H1 (cell line): ENCODE results near the gene C1orf50. TPM values are rescaled to one million over a fixed set of nuclear protein-coding genes. Genes with fewer than 3 reads are reported as not detected.

Experiments
- CTCF ChIA-PET: fragments of 300-600 bp; sonication (Branson Sonifier 250); formaldehyde crosslinking; loops from one replicate; lab custom pipeline; 2021; ENCODE audit not compliant: partially characterized antibody; lab: Charles Lee
- POLR2A ChIA-PET: fragments of 300-600 bp; sonication (Branson Sonifier 250); formaldehyde crosslinking; loops from one replicate; lab custom pipeline; 2021; ENCODE audit warnings: inconsistent platforms; ENCODE audit not compliant: partially characterized antibody; lab: Charles Lee
- DNase-seq, 2 experiments: peaks; one replicate each; pipeline versions ENCODE4 v3.0.0 to v3.0.0-alpha.2; 2010 to 2022; ENCODE audit warnings: low spot score in 2 of 2, low read depth in 1 of 2, mixed read lengths in 1 of 2
- FAIRE-seq: peaks from 2 replicates; lab custom pipeline; 2011; peaks lifted over from hg19 to GRCh38; lab: Jason Lieb, UNC
- H2AFZ ChIP-seq: 2 replicates; pipeline ENCODE4 v1.8.1; 2012; ENCODE audit warnings: low read length, inconsistent platforms
- H2AK5ac ChIP-seq: 2 replicates; pipeline ENCODE4 v1.6.1; 2013; ENCODE audit warnings: low read depth, low read length
- H2BK120ac ChIP-seq: replicated peaks from 2 replicates; pipeline ENCODE3; 2013; ENCODE audit warnings: low read depth, low read length, inconsistent platforms
- H2BK12ac ChIP-seq: 2 replicates; pipeline ENCODE4 v1.6.1; 2013; ENCODE audit warnings: low read depth, low read length
- H2BK15ac ChIP-seq: 2 replicates; pipeline ENCODE4 v1.6.1; 2013; ENCODE audit warnings: low read length
- H2BK20ac ChIP-seq: 2 replicates; pipeline ENCODE4 v1.6.1; 2013; ENCODE audit warnings: low read length
- H2BK5ac ChIP-seq: 2 replicates; pipeline ENCODE4 v1.6.1; 2013; ENCODE audit warnings: low read depth, low read length
- H3K14ac ChIP-seq: 2 replicates; pipeline ENCODE4 v1.6.1; 2013; ENCODE audit warnings: inconsistent platforms; ENCODE audit not compliant: insufficient read length
- H3K18ac ChIP-seq: 2 replicates; pipeline ENCODE4 v1.6.1; 2013; ENCODE audit warnings: low read length; ENCODE audit errors: extremely low read depth
- H3K23ac ChIP-seq: 2 replicates; pipeline ENCODE4 v1.6.1; 2013; ENCODE audit warnings: inconsistent platforms; ENCODE audit not compliant: insufficient read length
- H3K23me2 ChIP-seq: 2 replicates; pipeline ENCODE4 v1.6.1; 2013; ENCODE audit warnings: low read depth, low read length
- H3K27ac ChIP-seq: 2 replicates; pipeline ENCODE4 v1.6.1; 2011; ENCODE audit warnings: low read depth, low read length, inconsistent platforms
- H3K27me3 ChIP-seq, 4 experiments: replicated peaks in 1 of 4; 1 replicate in 1 of 4; 2 replicates in 3 of 4; pipeline versions ENCODE4 v1.6.1 to v1.8.1; 2011 to 2013; ENCODE audit warnings: low read length in 3 of 4, mild to moderate bottlenecking in 3 of 4, inconsistent platforms in 2 of 4, mixed read lengths in 2 of 4, moderate library complexity in 1 of 4; ENCODE audit not compliant: control insufficient read depth in 3 of 4, insufficient read depth in 3 of 4; ENCODE audit errors: extremely low read depth in 1 of 4
- H3K36me3 ChIP-seq, 4 experiments: 2 replicates each; pipeline versions ENCODE4 v1.6.1 to v1.8.1; 2011 to 2013; ENCODE audit warnings: mild to moderate bottlenecking in 4 of 4, low read length in 3 of 4, moderate library complexity in 2 of 4, control low read depth in 1 of 4, inconsistent platforms in 1 of 4; ENCODE audit not compliant: insufficient read depth in 4 of 4, control insufficient read depth in 2 of 4
- H3K4ac ChIP-seq: replicated peaks from 2 replicates; pipeline ENCODE3; 2013; ENCODE audit warnings: low read length, low read depth, mixed read lengths, inconsistent platforms; ENCODE audit not compliant: insufficient read length
- H3K4me1 ChIP-seq, 4 experiments: replicated peaks in 1 of 4; 1 replicate in 1 of 4; 2 replicates in 3 of 4; pipeline versions ENCODE4 v1.6.1 to v1.8.1; 2011 to 2013; ENCODE audit warnings: low read length in 3 of 4, inconsistent platforms in 2 of 4, mixed read lengths in 1 of 4; ENCODE audit not compliant: insufficient read depth in 4 of 4, control insufficient read depth in 3 of 4
- H3K4me2 ChIP-seq, 2 experiments: 2 replicates each; pipeline versions ENCODE4 v1.6.1 to v1.8.1; 2011 to 2013; ENCODE audit warnings: low read depth in 2 of 2, low read length in 2 of 2, control low read depth in 1 of 2, inconsistent platforms in 1 of 2, mild to moderate bottlenecking in 1 of 2; ENCODE audit not compliant: insufficient read depth in 1 of 2
- H3K4me3 ChIP-seq, 4 experiments: fragments of 200-600, 300-600 bp in 1 of 4; sonication (generic), shearing (Covaris generic), sonication (Bioruptor Twin) in 1 of 4; 2 replicates each; pipeline versions ENCODE4 v1.5.1 to v1.8.1; 2011 to 2016; ENCODE audit warnings: low read length in 4 of 4, low read depth in 3 of 4, control low read depth in 2 of 4, inconsistent platforms in 2 of 4, mild to moderate bottlenecking in 2 of 4, mixed read lengths in 1 of 4, moderate library complexity in 1 of 4; ENCODE audit not compliant: insufficient read depth in 2 of 4; ENCODE audit errors: extremely low read depth in 1 of 4
- H3K56ac ChIP-seq: replicated peaks from 2 replicates; pipeline ENCODE3; 2013; ENCODE audit warnings: low read depth, mild to moderate bottlenecking, mixed read lengths, low read length, inconsistent platforms; ENCODE audit not compliant: insufficient read length
- H3K79me1 ChIP-seq: 2 replicates; pipeline ENCODE4 v1.6.1; 2013; ENCODE audit warnings: low read depth, low read length, control low read depth
- H3K79me2 ChIP-seq, 2 experiments: 2 replicates each; pipeline versions ENCODE4 v1.6.1 to v1.8.1; 2012 to 2013; ENCODE audit warnings: low read length in 2 of 2, mild to moderate bottlenecking in 2 of 2, inconsistent platforms in 1 of 2; ENCODE audit not compliant: insufficient read depth in 2 of 2, control insufficient read depth in 1 of 2
- H3K9ac ChIP-seq, 4 experiments: replicated peaks in 1 of 4; 1 replicate in 1 of 4; 2 replicates in 3 of 4; pipeline versions ENCODE4 v1.6.1 to v1.8.1; 2011 to 2013; ENCODE audit warnings: low read depth in 3 of 4, low read length in 3 of 4, control low read depth in 2 of 4, mild to moderate bottlenecking in 2 of 4, moderate library complexity in 2 of 4, inconsistent platforms in 1 of 4; ENCODE audit errors: extremely low read depth in 1 of 4
- H3K9me3 ChIP-seq, 2 experiments: 2 replicates each; pipeline versions ENCODE4 v1.6.1 to v1.8.1; 2012 to 2013; ENCODE audit warnings: mild to moderate bottlenecking in 2 of 2, moderate library complexity in 2 of 2, control low read depth in 1 of 2, inconsistent platforms in 1 of 2, low read depth in 1 of 2, low read length in 1 of 2, mixed read lengths in 1 of 2; ENCODE audit not compliant: insufficient read depth in 2 of 2
- H4K20me1 ChIP-seq, 2 experiments: replicated peaks in 1 of 2; 2 replicates each; pipeline versions ENCODE3 to v1.8.1; 2011 to 2013; ENCODE audit warnings: inconsistent platforms in 2 of 2, low read length in 2 of 2, mild to moderate bottlenecking in 1 of 2; ENCODE audit not compliant: insufficient read depth in 2 of 2, control insufficient read depth in 1 of 2
- H4K5ac ChIP-seq: 2 replicates; pipeline ENCODE4 v1.6.1; 2013; ENCODE audit warnings: low read length, low read depth, mixed read lengths, inconsistent platforms; ENCODE audit not compliant: insufficient read length
- H4K8ac ChIP-seq: 2 replicates; pipeline ENCODE4 v1.8.0; 2013; ENCODE audit warnings: mild to moderate bottlenecking, moderate library complexity, low read length, inconsistent platforms; ENCODE audit not compliant: insufficient read depth; ENCODE audit errors: extremely low read depth
- H4K91ac ChIP-seq: replicated peaks from 2 replicates; pipeline ENCODE3; 2013; ENCODE audit warnings: low read length, mixed read lengths, inconsistent platforms; ENCODE audit not compliant: insufficient read length
- ASH2L ChIP-seq: fragments of 200-600, 300-600 bp; sonication (generic); IDR thresholded peaks from one replicate; pipeline ENCODE4 v1.7.1; 2017; ENCODE audit warnings: low read length
- CBX8 ChIP-seq: fragments of 300-800, 300-1000 bp; sonication (generic); IDR thresholded peaks from 2 replicates; pipeline ENCODE4 v1.7.1; 2016; ENCODE audit warnings: low read depth, low read length, borderline replicate concordance
- CHD1 ChIP-seq: IDR thresholded peaks from 2 replicates; pipeline ENCODE4 v1.6.1; 2012; ENCODE audit warnings: low read depth, low read length, improper control_type of control experiment
- HDAC6 ChIP-seq: IDR thresholded peaks from one replicate; pipeline ENCODE4 v1.7.1; 2012; ENCODE audit warnings: low read depth, mild to moderate bottlenecking, inconsistent platforms, low read length, moderate library complexity
- JUND ChIP-seq: IDR thresholded peaks from 2 replicates; pipeline ENCODE4 v1.6.1; 2011; ENCODE audit warnings: mild to moderate bottlenecking, improper control_type of control experiment, low read length
- PHF8 ChIP-seq: fragments of 200-600 bp; sonication (generic); conservative IDR thresholded peaks from 2 replicates; pipeline ENCODE4 v1.7.1; 2012; ENCODE audit warnings: low read depth, mild to moderate bottlenecking, inconsistent platforms, low read length, moderate library complexity
- POLR2A ChIP-seq, 2 experiments: IDR thresholded peaks; 1 replicate in 1 of 2; 2 replicates in 1 of 2; pipeline ENCODE4 v1.6.1; 2011; ENCODE audit warnings: low read depth in 2 of 2, low read length in 2 of 2, mild to moderate bottlenecking in 2 of 2; ENCODE audit errors: control extremely low read depth in 1 of 2
- POU5F1 ChIP-seq: IDR thresholded peaks from 2 replicates; pipeline ENCODE4 v1.6.1; 2011; ENCODE audit warnings: low read depth, mild to moderate bottlenecking, low read length, moderate library complexity
- RNF2 ChIP-seq: fragments of 200-900, 300-1000 bp; sonication (generic); IDR thresholded peaks from 2 replicates; pipeline ENCODE4 v1.7.1; 2016; ENCODE audit warnings: borderline replicate concordance, low read depth, mild to moderate bottlenecking, antibody characterized with exemption, low read length; ENCODE audit not compliant: poor library complexity, severe bottlenecking; ENCODE audit errors: missing control alignments
- SAP30 ChIP-seq: fragments of 300-600 bp; sonication (generic); IDR thresholded peaks from 2 replicates; pipeline ENCODE4 v1.7.1; 2012; ENCODE audit warnings: low read length, moderate library complexity, mild to moderate bottlenecking, inconsistent platforms; ENCODE audit not compliant: insufficient read depth, insufficient replicate concordance
- SIN3A ChIP-seq, 2 experiments: IDR thresholded peaks in 1 of 2; conservative IDR thresholded peaks in 1 of 2; 2 replicates each; pipeline ENCODE4 v1.6.1; 2011 to 2012; ENCODE audit warnings: low read length in 2 of 2, improper control_type of control experiment in 1 of 2, low read depth in 1 of 2, mild to moderate bottlenecking in 1 of 2
- SIX5 ChIP-seq: IDR thresholded peaks from 2 replicates; pipeline ENCODE4 v1.6.1; 2011; ENCODE audit warnings: mild to moderate bottlenecking, low read depth, low read length
- TAF7 ChIP-seq: optimal IDR thresholded peaks from 2 replicates; pipeline ENCODE3; 2011; ENCODE audit warnings: low read depth, mild to moderate bottlenecking, inconsistent platforms, low read length, moderate library complexity, borderline replicate concordance
- TCF12 ChIP-seq: IDR thresholded peaks from 2 replicates; pipeline ENCODE4 v1.6.1; 2011; ENCODE audit warnings: low read depth, mild to moderate bottlenecking, low read length
- YY1 ChIP-seq: IDR thresholded peaks from 2 replicates; pipeline ENCODE4 v1.6.1; 2011; ENCODE audit warnings: low read depth, mild to moderate bottlenecking, low read length
- WGBS, 2 experiments: shearing (Covaris generic) in 1 of 2; methylation state at CpG; one replicate each; pipeline versions ENCODE4 v1.1.6 to v1.1.7; 2013 to 2015; ENCODE audit warnings: low lambda C conversion rate in 2 of 2, mixed read lengths in 2 of 2, inconsistent platforms in 1 of 2, low coverage in 1 of 2, missing lambda C conversion rate in 1 of 2; ENCODE audit not compliant: insufficient replicate concordance in 2 of 2, insufficient coverage in 1 of 2, insufficient read length in 1 of 2; ENCODE audit errors: extremely low coverage in 1 of 2, missing lambda C conversion rate in 1 of 2; 5-methylcytosine and 5-hydroxymethylcytosine counted together
- polyA plus RNA-seq, 7 experiments: library from polyadenylated mRNA; depleted of rRNA in 3 of 7; stranded (reverse) in 5 of 7; unstranded in 2 of 7; fragments of >200 nt in 5 of 7; fragments of 200-250 nt in 2 of 7; gene quantifications; 1 replicate in 5 of 7; 2 replicates in 1 of 7; 4 replicates in 1 of 7; pipeline versions ENCODE4 v1.2.1 to v1.2.3, GENCODE V29; 2011 to 2013; ENCODE audit warnings: missing spikeins in 2 of 7, mixed read lengths in 2 of 7
- total RNA-seq: library from RNA; stranded (reverse); fragmentation: NEBNext Ultra II Directional; extraction: Animal tissue kit (Norgen Biotek cat#: 25700); gene quantifications from 2 replicates; pipeline ENCODE4 v1.2.1, GENCODE V29; 2021

Gene C1orf50
- total and polyA plus RNA-seq, 2 of the 8 experiments (the other 6 are each of a cell fraction or from before 2014, with no cell fraction given): 3.2 to 7.1 TPM

DNA sequence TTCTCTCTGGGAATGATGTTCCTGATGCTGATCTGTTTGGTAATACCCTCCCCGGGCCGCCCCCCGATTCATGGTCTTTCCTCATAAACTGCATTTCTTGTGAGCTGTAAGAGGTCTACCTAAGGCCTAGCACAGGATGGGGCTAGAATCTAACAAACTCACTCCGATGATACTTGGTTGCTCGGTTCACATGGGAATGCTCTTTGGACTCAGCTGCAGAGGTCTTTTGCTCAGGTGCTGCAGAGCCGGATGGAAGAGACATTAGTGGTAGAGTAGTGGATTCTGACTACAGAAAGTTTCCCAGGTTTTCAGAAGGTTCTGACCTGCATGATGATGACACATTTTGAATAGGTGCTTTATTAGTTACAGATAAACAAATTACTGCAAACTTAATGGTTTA is 9.5 kb downstream of the C1orf50 start:
- FAIRE-seq (no peak), DNase-seq (no peak)
- Histone ChIP-seq H3K4me2 (no peak overlapping the region), H3K4ac (no peak overlapping the region), H3K79me1 (no peaks in the 10 kb centered on the region), H2BK12ac (no peak overlapping the region), H2BK15ac (no peak overlapping the region), H3K23me2 (no peaks in the 10 kb centered on the region), H3K56ac (no peak overlapping the region), H4K91ac (no peak overlapping the region), H2AK5ac (no peak overlapping the region), H2AFZ (no peak overlapping the region), H3K4me3 (no peak overlapping the region), H3K27ac (no peak overlapping the region), H3K36me3 (peaks cover 5 to 39% (median 21%) of the 10 kb centered on the region in 4 experiments; a peak in 7 of 8 replicates), H4K8ac (no peak overlapping the region), H4K20me1 (no peaks in the 10 kb centered on the region), H3K14ac (no peak overlapping the region), H2BK5ac (no peak overlapping the region), H3K9ac (no peak overlapping the region), H3K9me3 (no peaks in the 10 kb centered on the region), H3K4me1 (no peaks in the 10 kb centered on the region), H3K18ac (no peak overlapping the region), H3K79me2 (no peaks in the 10 kb centered on the region), H2BK120ac (no peak overlapping the region), H2BK20ac (no peak overlapping the region), H3K23ac (no peak overlapping the region), H3K27me3 (no peaks in the 10 kb centered on the region), H4K5ac (no peak overlapping the region)
- ChIA-PET POLR2A (interaction anchor here (0.7 to 1.6 kb wide), 5 partner anchors 10 to 170 kb away, joined by 3 to 10 read pairs (median 4); partner anchors contain the start of genes C1orf50 and P3H1), CTCF (interaction anchor here (0.6 to 6.4 kb wide), 11 partner anchors 9 to 731 kb away, joined by 3 to 83 read pairs (median 10); partner anchors contain the start of genes C1orf50, P3H1 and ZNF691)
- 99% methylated on average over 6 of the region's 6 CpGs; no CpG with 5 or more reads in 1 of the 2 experiments for WGBS, 2 experiments
- no peak for TF ChIP-seq SAP30
- no peak for TF ChIP-seq POLR2A (IDR thresholded peaks at IDR 0.05; ENCODE audit: control extremely low read depth in 1 of 2, low read depth in 2 of 2, low read length in 2 of 2)
- TF ChIP-seq RNF2: no peak
- no peak for TF ChIP-seq TAF7
- TF ChIP-seq HDAC6: no peak
- TF ChIP-seq YY1: no peak
- TF ChIP-seq SIX5: no peak
- TF ChIP-seq CHD1: no peak
- TF ChIP-seq CBX8: no peak
- TF ChIP-seq SIN3A (conservative IDR thresholded peaks at IDR 0.05 in 1 of 2, IDR thresholded peaks at IDR 0.05 in 1 of 2; ENCODE audit: low read depth in 1 of 2, low read length in 2 of 2): no peak
- no peak for TF ChIP-seq ASH2L
- no peak for TF ChIP-seq JUND
- no peak for TF ChIP-seq POU5F1
- TF ChIP-seq PHF8: no peak
- TF ChIP-seq TCF12: no peak
